HG03432 (cell line): ENCODE measurements around the gene NT5DC3.
A peak's percentile ranks its signal among the peaks of the same experiment; 100 is the strongest.
"Not testable (repeated sequence)": the region's sequence is repeated elsewhere in the genome, so short reads cannot be mapped to it uniquely, and the experiment has no call there.

Source experiments
- ATAC-seq: cut with Tn5 transposase; IDR thresholded peaks from one replicate; pipeline ENCODE4 v1.9.1; 2021; ENCODE audit warnings: mild to moderate bottlenecking, moderate library complexity; ENCODE audit not compliant: unreplicated experiment

The NT5DC3 gene

DNA sequence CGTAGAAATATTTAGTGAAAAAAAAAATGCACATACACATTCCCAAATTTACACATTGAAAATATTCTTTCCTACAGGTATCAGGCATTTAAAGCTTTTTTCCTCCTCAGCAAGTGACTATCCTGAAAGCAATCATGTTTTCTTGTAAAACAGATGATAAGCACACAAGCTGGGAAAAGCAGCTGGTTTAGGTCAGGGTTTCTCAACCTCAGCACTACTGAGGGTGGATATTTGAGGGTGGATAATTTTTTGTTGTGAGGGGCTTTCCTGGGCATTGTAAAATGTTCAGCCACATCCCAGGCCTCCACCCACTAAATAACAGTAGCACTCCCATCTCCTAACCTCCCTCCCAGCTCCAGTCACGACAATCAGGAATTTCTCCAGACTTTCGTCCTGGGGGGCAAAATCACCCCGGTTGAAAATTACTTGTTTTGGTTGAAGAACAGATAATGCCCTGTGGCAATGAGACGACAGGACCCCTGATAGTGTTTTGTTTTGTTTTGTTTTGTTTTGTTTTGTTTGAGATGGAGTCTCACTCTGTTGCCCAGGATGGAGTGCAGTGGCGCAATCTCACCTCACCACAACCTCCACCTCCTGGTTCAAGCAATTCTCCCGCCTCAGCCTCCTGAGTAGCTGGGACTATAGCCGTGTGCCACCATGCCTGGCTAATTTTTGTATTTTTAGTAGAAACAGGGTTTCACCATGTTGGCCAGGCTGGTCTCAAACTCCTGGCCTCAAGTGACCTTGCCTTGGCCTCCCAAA, 15.0 kb upstream of the NT5DC3 start:
- ATAC-seq, result no peak

DNA sequence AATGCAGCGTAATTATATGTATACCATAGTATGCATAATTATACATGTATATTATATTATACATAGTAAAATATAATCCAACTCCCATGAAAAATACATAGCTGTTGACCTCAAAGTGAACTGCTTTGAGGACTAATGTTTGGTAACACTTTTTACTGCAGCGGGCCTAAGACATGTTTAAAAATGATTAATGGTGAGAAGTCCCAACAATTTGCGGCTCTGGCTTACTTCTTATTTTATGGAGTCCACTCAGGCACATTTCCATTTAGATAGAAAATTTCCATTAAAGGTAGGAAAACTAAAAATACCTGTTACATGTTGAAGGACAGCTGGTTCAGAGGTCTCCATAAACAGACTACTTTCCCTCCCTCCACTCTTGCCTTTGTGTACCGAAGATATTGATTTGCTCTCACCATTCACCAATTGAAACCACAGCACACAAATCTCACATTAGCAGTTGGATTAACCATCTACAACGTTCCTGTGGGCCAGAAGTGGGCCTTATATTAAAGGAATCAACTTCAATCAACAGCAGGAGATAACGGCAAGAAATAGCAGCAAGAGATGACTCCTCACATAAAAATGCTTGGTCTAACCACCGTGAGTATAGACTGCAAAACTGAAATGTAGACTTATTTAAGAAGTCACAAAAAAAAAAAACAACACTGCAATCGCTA, 14.1 kb upstream of the NT5DC3 start:
- no peak for ATAC-seq

DNA sequence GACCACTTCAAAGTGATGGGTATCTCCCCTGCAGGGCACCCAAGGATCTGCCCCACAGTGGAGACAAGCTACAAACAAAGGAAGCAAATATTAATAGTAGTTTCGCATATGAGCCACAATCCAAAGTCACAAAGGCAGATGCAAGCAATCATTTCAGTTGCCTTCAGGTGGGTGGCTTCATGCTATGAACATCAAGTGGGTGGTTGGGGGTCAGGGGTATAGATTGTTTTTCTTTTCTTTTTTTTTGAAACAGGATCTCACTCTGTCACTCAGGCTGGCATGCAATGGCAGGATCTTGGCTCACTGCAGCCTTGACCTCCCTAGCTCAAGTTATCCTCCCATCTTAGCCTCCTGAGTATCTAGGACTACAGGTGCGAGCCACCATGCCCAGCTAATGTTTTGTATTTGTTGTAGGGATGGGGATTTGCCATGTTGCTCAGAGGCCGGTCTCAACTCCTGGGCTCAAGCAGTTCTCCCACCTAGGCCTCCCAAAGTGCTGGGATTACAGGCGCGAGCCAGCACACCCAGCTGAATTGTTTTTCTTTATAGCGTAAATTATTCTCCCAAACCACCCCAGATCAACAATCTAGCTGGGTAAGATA, 13.4 kb upstream of the NT5DC3 start:
- no peak for ATAC-seq

DNA sequence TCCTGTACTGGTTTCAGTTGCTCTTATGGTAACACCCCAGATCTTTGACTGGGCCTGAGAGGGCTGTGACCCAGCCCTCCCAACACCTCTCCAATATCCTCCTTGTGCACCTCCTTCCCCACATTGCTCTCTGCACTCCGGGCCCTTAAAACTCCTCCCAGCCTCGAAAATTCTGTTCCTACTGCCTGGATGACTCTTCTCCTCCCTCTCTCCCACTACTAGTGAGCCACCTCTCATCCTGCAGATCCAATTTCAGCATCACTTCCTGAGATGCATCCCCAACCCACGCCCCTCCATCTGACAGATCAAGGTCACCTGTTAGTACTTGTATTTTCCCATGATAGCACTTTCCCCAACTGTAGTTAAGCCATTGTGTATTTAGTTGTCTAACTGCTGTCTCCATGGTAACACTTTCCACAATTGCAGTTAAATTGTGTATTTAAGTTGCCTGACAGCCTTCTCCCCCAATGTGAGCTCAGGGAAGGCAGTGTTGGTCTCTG, 11.5 kb upstream of the NT5DC3 start:
- ATAC-seq, result no peak

DNA sequence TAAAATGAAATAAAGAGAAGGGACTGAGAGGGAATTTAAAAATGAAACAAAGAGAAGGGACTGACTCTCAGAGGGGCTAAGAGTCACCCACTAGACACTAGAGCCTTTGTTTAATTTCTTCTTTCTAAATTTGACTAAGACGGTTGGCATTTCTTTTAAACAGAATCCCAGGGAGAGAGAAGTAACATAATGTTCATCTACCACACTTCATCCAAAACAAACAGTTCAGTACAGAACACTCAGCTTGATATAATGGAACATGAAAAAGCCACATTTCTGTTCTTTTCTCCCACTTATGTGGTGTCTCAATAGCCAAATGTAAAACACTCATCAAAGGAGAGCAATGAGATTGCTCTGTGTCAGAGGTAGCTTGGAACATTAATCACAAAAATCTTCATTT, 10.1 kb upstream of the NT5DC3 start:
- ATAC-seq, result no peak

DNA sequence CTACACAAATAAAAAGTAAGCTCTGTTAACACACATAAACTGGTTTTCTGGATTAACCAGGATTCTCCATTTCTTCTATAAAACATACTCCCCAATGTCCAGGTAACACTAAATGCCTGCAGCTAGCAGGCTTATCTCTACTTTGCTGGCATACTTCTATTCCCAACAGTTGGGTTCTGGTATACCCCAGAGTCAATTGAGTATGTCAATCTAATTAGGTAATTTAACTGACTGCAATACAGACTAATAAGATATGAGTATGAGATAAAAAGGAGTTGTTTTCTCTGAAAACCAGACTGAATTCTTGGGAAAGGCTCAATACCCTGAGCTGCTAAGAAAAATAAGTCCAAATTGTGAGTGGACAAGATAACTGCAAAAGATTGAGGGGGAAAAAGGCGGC, 9.4 kb upstream of the NT5DC3 start:
- ATAC-seq, result no peak

DNA sequence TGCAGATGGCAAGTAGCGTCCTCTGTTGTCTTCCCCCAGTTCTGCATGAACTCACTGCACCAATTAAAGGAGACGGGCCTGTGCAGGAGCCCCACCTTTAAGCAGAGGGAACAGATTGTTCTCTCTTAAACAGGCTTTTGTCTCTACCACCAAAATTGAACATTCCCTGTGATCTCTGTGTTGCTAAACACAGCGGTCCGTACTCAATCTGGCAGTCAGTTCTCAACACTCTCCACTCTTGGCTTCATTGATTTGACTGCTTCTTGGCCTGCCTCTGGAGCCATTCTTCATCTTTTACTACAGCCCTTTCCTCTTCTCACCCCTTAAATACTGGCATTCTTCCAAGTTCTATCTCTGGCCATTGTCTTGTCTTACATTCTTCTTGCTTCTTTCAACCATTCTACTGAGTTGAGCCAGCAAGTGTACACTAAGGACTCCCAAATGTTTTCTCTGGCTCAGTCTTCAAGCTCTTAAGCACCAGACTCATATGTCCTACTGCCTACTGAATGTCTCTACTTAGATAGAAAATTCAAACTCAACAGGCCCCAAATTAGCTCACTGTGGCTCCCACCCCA, 8.0 kb upstream of the NT5DC3 start:
- ATAC-seq, result no peak

DNA sequence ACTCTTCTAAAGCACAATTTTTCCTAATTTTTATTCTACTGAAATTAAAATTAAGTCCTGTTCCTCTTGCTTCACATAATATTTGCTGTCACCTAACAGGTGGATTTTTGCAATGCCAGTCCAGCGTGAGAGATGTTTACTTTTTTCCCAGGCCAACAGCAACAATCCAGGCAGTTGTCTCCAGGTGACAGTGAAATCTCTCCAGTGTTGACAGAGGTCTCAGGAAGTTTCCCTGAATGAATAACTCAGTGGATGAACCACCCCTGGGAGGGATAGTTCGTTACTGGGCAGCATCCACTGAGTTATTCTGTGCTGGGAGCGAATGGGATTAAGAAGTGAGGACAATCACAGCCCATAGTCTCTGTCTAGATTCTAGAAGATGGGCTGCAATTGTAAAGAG, 7.1 kb upstream of the NT5DC3 start:
- no peak for ATAC-seq

DNA sequence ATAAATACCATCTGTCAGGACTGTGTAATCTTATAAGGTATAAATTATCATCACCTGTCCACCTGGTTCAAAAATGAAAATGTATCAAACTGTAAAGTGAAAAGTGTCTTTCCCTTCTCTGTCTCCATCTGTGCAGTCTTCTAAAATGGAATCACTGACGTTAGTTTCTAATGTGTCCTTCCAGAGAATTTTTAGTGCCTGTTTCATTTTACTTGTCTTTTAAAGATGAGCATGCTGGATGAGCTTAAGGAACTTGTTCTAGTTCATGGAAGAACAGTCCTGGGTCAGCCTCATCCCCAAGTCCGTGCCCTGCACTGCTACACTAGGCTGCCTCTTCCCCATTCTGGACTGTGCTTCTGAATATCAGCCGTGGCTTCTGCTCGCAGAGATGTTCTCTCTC, 5.4 kb upstream of the NT5DC3 start:
- ATAC-seq, result no peak

DNA sequence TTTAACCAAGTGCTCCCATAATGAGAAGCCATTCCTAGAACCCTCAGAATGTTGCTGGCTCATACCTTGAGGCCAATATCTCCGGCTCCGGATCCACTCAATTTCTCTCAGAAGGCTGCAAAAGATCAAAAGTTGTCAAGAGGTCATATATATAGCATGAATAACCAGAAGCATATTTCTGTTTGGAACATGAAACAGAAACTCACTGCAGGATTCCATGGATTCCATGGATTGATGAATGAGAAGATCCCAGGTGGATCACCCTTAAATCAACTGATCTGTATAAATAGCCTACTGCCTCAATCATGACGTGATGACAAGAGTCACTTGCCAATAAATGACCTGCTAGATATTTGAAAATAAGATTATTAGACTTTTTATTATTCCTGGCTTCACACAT, 3.3 kb upstream of the NT5DC3 start:
- no peak for ATAC-seq

DNA sequence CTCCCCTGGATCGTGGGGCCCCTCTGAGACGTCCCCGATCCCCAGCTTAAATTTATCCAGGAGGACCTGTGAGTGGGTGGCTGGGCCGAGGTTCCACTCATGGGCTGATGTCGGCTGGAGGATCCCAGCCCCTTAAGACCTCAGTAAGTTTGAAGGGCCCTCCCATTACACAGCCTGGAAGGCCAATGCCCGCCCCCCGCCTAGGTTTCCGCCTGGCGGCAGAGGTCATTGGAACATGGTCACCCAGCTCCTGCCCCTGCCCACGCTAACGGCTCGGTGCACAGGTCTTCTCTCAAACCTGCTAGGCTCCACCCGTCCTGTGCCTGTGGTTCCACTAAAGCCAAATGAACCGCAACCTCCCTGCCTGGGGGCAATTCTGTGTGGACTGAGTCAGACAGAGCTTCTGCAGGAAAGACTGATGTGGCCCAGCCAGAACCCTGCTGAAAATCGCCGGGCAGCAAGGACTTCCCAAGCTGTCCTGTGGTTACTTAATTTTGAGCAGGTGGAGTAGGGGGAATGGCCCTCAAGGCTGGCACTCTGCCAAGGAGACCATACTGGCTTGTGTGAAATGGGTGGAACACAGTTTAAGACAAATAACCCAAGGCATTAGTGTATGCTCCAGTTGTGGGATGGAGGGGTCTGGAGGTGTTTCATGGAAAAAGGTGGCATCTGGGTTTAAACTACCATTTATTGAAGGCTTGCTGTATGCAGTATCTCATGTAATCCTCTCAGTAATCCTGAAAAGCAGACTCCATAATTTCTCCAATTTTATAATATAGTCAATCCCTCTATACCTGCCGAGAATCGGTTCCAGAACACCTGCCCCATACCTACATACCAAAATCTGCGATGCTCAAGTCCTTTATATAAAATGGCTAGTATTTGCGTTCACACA, 903 bp upstream of the NT5DC3 start:
- ATAC-seq, result peak; percentile 11

DNA sequence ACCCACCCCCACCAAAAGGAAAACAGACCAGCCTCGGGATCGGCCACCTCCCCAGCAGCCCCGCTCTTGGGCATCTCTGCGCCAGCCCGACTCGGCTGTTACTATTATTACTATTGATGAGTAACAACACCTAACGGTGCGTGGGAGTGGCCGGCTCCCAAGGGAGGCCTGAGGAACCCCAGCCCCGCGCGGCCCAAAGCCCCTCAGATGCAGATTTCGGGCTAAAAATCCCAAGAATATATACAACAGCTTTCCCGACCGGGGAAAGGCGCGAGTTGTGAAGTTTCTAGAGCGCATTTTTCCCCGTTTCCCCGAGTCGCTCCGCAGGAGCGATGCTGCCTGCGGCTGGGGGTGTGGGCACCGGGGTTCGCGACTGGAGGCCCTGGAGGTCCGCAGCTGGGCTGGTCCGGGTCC, 565 bp downstream of the NT5DC3 start:
- ATAC-seq, result peak; percentile 31

DNA sequence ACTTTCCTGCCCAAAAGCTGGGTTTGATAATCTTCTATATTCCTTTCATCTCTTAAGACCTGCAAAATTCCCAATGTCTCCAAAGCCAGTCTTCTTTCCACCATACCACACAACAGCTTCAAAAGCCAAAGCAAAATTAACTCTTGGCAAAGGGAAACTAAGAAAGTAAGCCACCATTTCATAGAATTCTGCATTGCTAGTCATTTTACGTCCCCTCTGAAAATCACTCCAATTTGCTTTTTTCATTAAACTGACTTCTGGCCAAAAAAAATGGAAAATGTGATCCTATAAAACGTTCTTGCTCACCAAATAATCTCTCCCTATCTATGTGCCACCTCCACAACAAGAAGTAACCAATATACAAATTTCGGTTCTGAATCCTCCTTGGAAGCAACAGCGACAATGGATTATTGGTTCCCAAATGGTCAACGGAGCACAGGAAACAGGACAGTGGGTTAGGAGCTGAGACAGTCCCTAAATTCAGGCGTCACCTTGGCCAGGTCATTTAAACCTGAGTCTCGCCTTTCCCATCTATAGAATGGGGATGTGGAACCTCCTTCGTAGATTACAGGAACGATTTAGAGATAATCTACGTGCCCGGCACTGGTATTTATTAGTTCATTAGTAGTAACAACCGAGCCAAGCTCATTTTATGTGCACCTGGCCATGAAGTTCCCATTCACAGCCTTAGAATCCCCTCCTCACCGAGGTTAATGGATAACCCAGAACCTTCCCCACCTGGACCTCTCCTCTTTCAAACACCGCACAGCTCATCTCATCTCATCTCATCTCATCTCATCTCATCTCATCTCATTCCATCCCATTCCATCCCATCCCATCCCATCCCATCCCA, 1.2 kb downstream of the NT5DC3 start:
- ATAC-seq, result no peak

DNA sequence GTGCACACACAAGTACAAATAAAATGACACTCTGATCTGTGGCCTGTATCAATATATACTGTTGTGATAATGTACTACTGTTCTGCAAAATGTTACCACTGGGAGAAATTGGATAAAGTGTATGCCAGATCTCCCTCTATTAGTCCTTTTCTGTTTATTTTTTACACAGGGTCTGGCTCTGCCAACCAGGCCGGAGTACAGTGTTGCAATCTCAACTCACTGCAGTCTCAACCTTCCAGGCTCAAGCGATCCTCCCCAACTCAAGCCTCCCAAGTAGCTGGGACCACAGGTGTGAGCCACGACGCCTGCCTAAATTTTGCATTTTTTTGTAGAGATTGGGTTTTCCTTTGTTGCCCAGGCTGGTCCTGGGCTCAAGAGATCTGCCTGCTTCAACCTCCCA, 1.9 kb downstream of the NT5DC3 start:
- ATAC-seq, result no peak

DNA sequence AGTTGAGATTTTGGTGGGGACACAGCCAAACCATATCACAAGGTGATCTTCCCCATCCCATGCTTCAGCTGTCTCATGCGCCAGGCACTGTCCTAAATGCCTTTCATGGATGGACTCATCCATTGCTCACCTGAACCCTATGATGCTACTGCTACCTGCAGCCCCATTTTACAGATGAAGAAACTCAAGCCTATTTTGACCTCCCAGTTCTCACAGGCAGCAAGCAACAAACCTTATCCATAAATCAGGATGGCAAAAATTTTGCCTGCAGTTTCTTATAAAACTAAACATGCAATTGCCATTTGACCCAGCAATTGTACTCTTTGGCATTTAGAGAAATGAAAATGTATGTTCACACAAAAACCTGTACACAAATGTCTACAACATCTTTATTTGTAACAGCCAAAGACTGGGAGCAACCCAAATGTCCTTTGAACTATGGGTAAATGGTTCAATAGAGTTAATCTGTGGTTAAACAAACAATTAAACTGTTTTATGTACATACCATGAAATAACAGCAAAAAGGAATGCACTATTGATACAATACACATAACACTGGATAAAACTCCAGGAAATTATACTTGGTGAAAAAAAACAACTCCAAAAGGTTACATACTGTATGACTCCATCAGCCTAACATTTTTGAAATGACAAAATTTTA, 2.6 kb downstream of the NT5DC3 start:
- ATAC-seq, result no peak

DNA sequence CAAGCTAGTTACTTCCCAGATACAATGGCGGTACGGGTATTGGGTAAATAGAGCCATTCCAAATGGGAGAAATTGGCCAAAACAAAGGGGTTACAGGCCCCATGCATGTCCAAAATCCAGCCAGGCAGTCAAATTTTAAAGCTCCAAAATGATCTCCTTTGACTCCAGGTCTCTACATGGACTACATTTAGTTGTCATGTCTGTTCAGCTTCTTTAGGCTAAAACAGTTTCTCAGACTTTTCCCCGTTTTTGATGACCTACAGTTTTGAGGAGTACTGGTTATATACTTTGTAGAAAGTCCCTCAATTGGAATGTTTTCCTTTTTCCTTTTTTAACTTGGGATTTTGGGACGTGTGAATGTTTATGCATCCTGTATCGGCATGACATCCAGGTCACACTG, 4.7 kb downstream of the NT5DC3 start:
- no peak for ATAC-seq

DNA sequence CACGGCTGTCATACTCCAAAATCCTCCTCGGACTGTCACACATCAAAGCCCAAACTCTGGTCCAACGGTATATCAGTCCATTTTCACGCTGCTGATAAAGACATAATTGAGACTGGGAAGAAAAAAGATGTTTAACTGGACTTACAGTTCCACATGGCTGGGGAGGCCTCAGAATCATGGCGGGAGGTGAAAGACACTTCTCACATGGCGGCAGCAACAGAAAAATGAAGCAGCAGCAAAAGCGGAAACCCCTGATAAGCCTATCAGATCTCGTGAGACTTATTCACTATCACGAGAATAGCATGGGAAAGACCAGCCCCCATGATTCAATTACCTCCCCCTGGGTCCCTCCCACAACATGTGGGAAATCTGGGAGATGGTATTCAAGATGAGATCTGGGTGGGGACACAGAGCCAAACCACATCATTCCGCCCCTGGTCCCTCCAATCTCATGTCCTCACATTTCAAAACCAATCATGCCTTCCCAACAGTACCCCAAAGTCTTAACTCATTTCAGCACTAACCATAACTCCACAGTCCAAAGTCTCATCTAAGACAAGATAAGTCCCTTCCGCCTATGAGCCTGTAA, 5.2 kb downstream of the NT5DC3 start:
- not testable (repeated sequence) for ATAC-seq

DNA sequence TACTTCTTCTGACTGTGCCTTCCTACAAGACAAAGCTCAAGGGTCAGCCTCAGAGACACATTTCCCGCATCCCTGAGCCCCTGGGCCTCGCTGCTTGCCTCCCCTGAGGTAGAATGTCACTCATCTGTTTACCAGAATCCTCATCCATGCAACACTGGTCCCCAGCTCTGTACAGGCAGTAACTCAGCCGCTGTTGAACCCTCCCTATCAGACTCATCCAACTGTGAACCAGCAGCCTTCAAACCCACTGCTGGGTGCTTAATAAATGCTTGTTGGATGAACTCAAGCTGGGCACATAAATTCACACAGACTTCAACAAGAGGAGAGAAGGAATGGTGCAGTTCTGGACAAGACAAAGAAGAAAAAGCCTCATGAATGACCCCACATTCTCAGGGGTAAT, 6.1 kb downstream of the NT5DC3 start:
- no peak for ATAC-seq

DNA sequence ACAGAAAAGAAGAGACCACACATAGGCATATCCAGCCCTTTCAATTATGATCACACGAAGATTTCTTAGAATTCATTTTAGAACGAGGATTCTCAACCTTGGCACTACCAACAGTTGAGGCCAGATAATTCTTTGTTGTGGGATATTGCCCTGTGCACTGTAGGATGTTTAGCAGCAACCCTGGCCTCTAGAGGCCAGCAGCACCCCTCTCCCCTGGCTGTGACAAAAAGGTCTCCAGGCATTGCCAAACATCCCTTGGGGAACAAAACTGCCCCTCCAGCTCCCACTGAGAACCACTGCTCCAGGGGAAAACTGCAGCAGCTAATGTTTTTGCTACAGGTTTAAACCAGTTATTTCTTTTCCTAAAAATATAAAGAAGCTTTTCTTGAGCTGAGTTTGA, 7.1 kb downstream of the NT5DC3 start:
- no peak for ATAC-seq
